SK-N-DZ (cell line): ENCODE results near the gene TTLL5.

Source experiments
- DNase-seq: peaks from one replicate; pipeline ENCODE4 v3.0.0-alpha.2; 2015; ENCODE audit warnings: low spot score

Gene TTLL5

GRCh38 chr14:75802486-75802885, 141.4 kb downstream of the TTLL5 start:
- no peak for DNase-seq

- DNase-seq, result no peak
Observed at GRCh38 chr14:75803765-75804164, 142.7 kb downstream of the TTLL5 start.

- no peak for DNase-seq
Observed at GRCh38 chr14:75804570-75805275, 143.7 kb downstream of the TTLL5 start.

- no peak for DNase-seq
Observed at GRCh38 chr14:75805646-75806045, 144.6 kb downstream of the TTLL5 start.

- DNase-seq, result no peak
Observed at GRCh38 chr14:75806352-75806832, 145.3 kb downstream of the TTLL5 start.

GRCh38 chr14:75807667-75808360, 146.8 kb downstream of the TTLL5 start:
- DNase-seq, result no peak

- no peak for DNase-seq
Observed at GRCh38 chr14:75811136-75811829, 150.2 kb downstream of the TTLL5 start.

GRCh38 chr14:75811872-75812499, 150.9 kb downstream of the TTLL5 start:
- no peak for DNase-seq

GRCh38 chr14:75812622-75813021, 151.6 kb downstream of the TTLL5 start:
- no peak for DNase-seq

GRCh38 chr14:75820761-75821160, 159.7 kb downstream of the TTLL5 start:
- DNase-seq, result no peak

- DNase-seq, result no peak
Observed at GRCh38 chr14:75821831-75822521, 160.9 kb downstream of the TTLL5 start.

- DNase-seq, result no peak
Observed at GRCh38 chr14:75822522-75823141, 161.6 kb downstream of the TTLL5 start.

- no peak for DNase-seq
Observed at GRCh38 chr14:75823334-75823733, 162.3 kb downstream of the TTLL5 start.

GRCh38 chr14:75824318-75824717, 163.3 kb downstream of the TTLL5 start:
- no peak for DNase-seq

GRCh38 chr14:75825147-75825592, 164.1 kb downstream of the TTLL5 start:
- DNase-seq, result no peak

GRCh38 chr14:75826599-75826998, 165.6 kb downstream of the TTLL5 start:
- no peak for DNase-seq

- DNase-seq, result no peak
Observed at GRCh38 chr14:75827331-75827730, 166.3 kb downstream of the TTLL5 start.

- no peak for DNase-seq
Observed at GRCh38 chr14:75829316-75829715, 168.3 kb downstream of the TTLL5 start.

GRCh38 chr14:75831455-75831854, 170.4 kb downstream of the TTLL5 start:
- DNase-seq, result no peak

- DNase-seq, result no peak
Observed at GRCh38 chr14:75831952-75832351, 170.9 kb downstream of the TTLL5 start.
